Spleen (tissue), 13 donors: ENCODE results near the gene STEAP2. TPM values are rescaled to one million over a fixed set of nuclear protein-coding genes. Genes with fewer than 3 reads are reported as not detected.
A peak's percentile ranks its signal among the peaks of the same experiment; 100 is the strongest.

ENCODE experiments used
- DNase-seq: peaks from one replicate; pipeline ENCODE4 v3.0.0-alpha.2; 2020
- H3K27ac ChIP-seq, 8 donors: fragments of 200-600 bp; sonication (generic) in 7 of 8; 1 replicate in 4 of 8; 2 replicates in 4 of 8; pipeline versions ENCODE4 v1.5.0 to v1.8.0; 2016 to 2021; ENCODE audit warnings: inconsistent platforms in 4 of 8, mild to moderate bottlenecking in 4 of 8, moderate library complexity in 1 of 8
- H3K27me3 ChIP-seq, 7 donors: fragments of 200-600 bp; sonication (generic) in 6 of 7; replicated peaks in 1 of 7; 1 replicate in 4 of 7; 2 replicates in 3 of 7; pipeline versions ENCODE4 v1.5.0 to v1.8.0; 2016 to 2021; ENCODE audit warnings: inconsistent platforms in 3 of 7, mild to moderate bottlenecking in 1 of 7
- H3K36me3 ChIP-seq, 6 donors: fragments of 200-600 bp; sonication (generic) in 5 of 6; 1 replicate in 4 of 6; 2 replicates in 2 of 6; pipeline versions ENCODE4 v1.5.0 to v1.8.0; 2016 to 2021; ENCODE audit warnings: inconsistent platforms in 2 of 6
- H3K4me1 ChIP-seq, 6 donors: fragments of 200-600 bp; sonication (generic) in 5 of 6; 1 replicate in 3 of 6; 2 replicates in 3 of 6; pipeline versions ENCODE4 v1.5.0 to v1.8.0; 2016 to 2021; ENCODE audit warnings: inconsistent platforms in 3 of 6
- H3K4me3 ChIP-seq, 8 donors: fragments of 200-600 bp; sonication (generic) in 7 of 8; 1 replicate in 4 of 8; 2 replicates in 4 of 8; pipeline versions ENCODE4 v1.5.0 to v1.8.0; 2016 to 2021; ENCODE audit warnings: inconsistent platforms in 4 of 8, mild to moderate bottlenecking in 4 of 8, moderate library complexity in 2 of 8
- H3K9me3 ChIP-seq, 8 donors: fragments of 200-600 bp; sonication (generic) in 7 of 8; 1 replicate in 4 of 8; 2 replicates in 4 of 8; pipeline versions ENCODE4 v1.5.0 to v1.8.0; 2016 to 2021; ENCODE audit warnings: inconsistent platforms in 4 of 8
- CTCF ChIP-seq, 11 experiments: fragments of 200-600 bp in 7 of 11; fragments of 450-650 bp in 4 of 11; sonication (generic) in 4 of 11; IDR thresholded peaks in 8 of 11; conservative IDR thresholded peaks in 3 of 11; 1 replicate in 7 of 11; 2 replicates in 4 of 11; pipeline versions ENCODE4 v1.4.0 to v1.8.0; 2016 to 2021; ENCODE audit warnings: antibody characterized with exemption in 11 of 11, inconsistent platforms in 4 of 11, mild to moderate bottlenecking in 1 of 11
- POLR2A ChIP-seq, 3 donors: fragments of 450-650 bp; IDR thresholded peaks; one replicate each; pipeline ENCODE4 v1.5.1; 2017; ENCODE audit warnings: antibody characterized with exemption in 3 of 3, mild to moderate bottlenecking in 1 of 3
- POLR2AphosphoS5 ChIP-seq, 3 donors: sonication (generic); formaldehyde crosslinking; IDR thresholded peaks; one replicate each; pipeline ENCODE4 v1.5.1; 2017; ENCODE audit warnings: antibody characterized with exemption in 3 of 3
- WGBS, 5 donors: extraction: QIAGEN DNeasy Blood & Tissue Kit in 3 of 5; methylation state at CpG; one replicate each; pipeline versions ENCODE4 v1.1.5 to v1.1.7; 2013 to 2018; 5-methylcytosine and 5-hydroxymethylcytosine counted together
- intact Hi-C: fragments of 100-400 bp; cut with DNase I; formaldehyde crosslinking; loops from one replicate; pipeline ENCODE4 v1.15.0; 2023; ENCODE audit warnings: low total_unique reads
- long read RNA-seq, 2 donors: transcript quantifications; one replicate each; lab custom pipeline, GENCODE V29; 2026
- polyA plus RNA-seq, 3 donors: library from polyadenylated mRNA; stranded (reverse); fragments of 200-250 nt; gene quantifications; one replicate each; pipeline ENCODE4 v1.2.1, GENCODE V29; 2013
- total RNA-seq, 7 donors: library from RNA; depleted of rRNA in 3 of 7; stranded (reverse); fragments of >200 nt in 3 of 7; fragmentation: NEBNext Ultra II Directional in 4 of 7; extraction: Animal tissue kit (Norgen Biotek cat#: 25700) in 4 of 7; gene quantifications; one replicate each; pipeline versions ENCODE4 v1.1.0 to v1.2.1, GENCODE V29; 2016 to 2021
- donor health status: healthy with polysubstance abuse.
- donor health status: DM: no; HTN: no; CAD: no; lungs with moderate emphysema.
- donor health status: DM: no; HTN: no; CAD: no.
- donor health status: Bipolar disorder and iron deficiency.
- donor health status: healthy.
- donor health status: DM: no; HTN: no; CAD: no.
- donor health status: DM: yes; HTN: yes; CAD: no.

STEAP2 gene
- total RNA-seq (10 to 100 TPM in 2 of 7 donors, 1 to 10 TPM in 5; 4.8 to 15.8 (median 6.6) TPM), polyA plus RNA-seq (1 to 10 TPM in 2 of 3 donors, under 1 TPM in 1; 0.65 to 1.4 (median 1.1) TPM)
- long read RNA-seq, donor 1: 0 reads
- long read RNA-seq, donor 2: 0 reads

- Histone ChIP-seq H3K9me3 (no peaks in the 10 kb centered on the region), H3K27ac (peak within 1 kb of the TSS; percentile 37 to 88 (median 76)), H3K27me3 (peaks cover 0 to 43% (median 11%) of the 10 kb centered on the region in 7 donors), H3K4me3 (peak within 1 kb of the TSS; percentile 41 to 75 (median 49)), H3K36me3 (no peaks in the 10 kb centered on the region), H3K4me1 (peaks cover 4 to 20% (median 10%) of the 10 kb centered on the region in 6 donors)
- WGBS, 5 donors: 1 to 3% (median 2%) methylated on average over 58 to 73 of the region's 73 CpGs
- intact Hi-C loops: no loop called here
- TF ChIP-seq POLR2AphosphoS5 (IDR thresholded peaks at IDR 0.05) (peak; percentile 47 to 82 (median 81)), CTCF (IDR thresholded peaks at IDR 0.05 in 8 of 11, conservative IDR thresholded peaks at IDR 0.05 in 3 of 11) (peak in 10 of 11 experiments; percentile 33 to 75 (median 64)), POLR2A (IDR thresholded peaks at IDR 0.05) (peak in 1 of 3 donors; percentile 54)
- peak; percentile 90 for DNase-seq
These were observed at the start of gene STEAP2 for GRCh38 chr7:90211391-90212148. Gene STEAP2 (plus strand): TSS chr7:90211740. CDS start chr7:90225083, 13,343 bp downstream.

- H3K36me3 ChIP-seq: no peaks in the 10 kb centered on the region
- 90 to 96% (median 92%) methylated on average over 5 of the region's 5 CpGs for whole genome bisulfite sequencing, 5 donors
- no peaks in the 10 kb centered on the region for H3K9me3 ChIP-seq
- H3K4me1 ChIP-seq: no peaks in the 10 kb centered on the region
- DNase-seq: no peak
- TF ChIP-seq POLR2AphosphoS5 (IDR thresholded peaks at IDR 0.05) (no peak), CTCF (IDR thresholded peaks at IDR 0.05 in 8 of 11, conservative IDR thresholded peaks at IDR 0.05 in 3 of 11) (no peak), POLR2A (IDR thresholded peaks at IDR 0.05) (no peak)
- H3K4me3 ChIP-seq: no peak overlapping the region
- intact Hi-C loops: loop anchor here (5.0 kb wide), 1 partner anchor 264 kb away; no protein-coding TSS in a partner anchor
- H3K27ac ChIP-seq: no peak overlapping the region
- H3K27me3 ChIP-seq: no peaks in the 10 kb centered on the region
These were observed 48.0 kb upstream of the STEAP2 start for GRCh38 chr7:90163534-90163933.

GRCh38 chr7:90165724-90166123 lies 45.8 kb upstream of the STEAP2 start:
- H3K9me3 ChIP-seq: peaks cover 0 to 15% (median 6%) of the 10 kb centered on the region in 8 donors
- no peaks in the 10 kb centered on the region for H3K36me3 ChIP-seq
- H3K4me3 ChIP-seq: no peak overlapping the region
- H3K27me3 ChIP-seq: no peaks in the 10 kb centered on the region
- no peaks in the 10 kb centered on the region for H3K4me1 ChIP-seq
- DNase-seq: no peak
- H3K27ac ChIP-seq: no peak overlapping the region
- TF ChIP-seq POLR2A (IDR thresholded peaks at IDR 0.05) (no peak), POLR2AphosphoS5 (IDR thresholded peaks at IDR 0.05) (no peak), CTCF (IDR thresholded peaks at IDR 0.05 in 8 of 11, conservative IDR thresholded peaks at IDR 0.05 in 3 of 11) (no peak)
- intact Hi-C loops: no loop called here
- WGBS, 5 donors: 77 to 92% (median 80%) methylated on average over 2 of the region's 2 CpGs

- WGBS, 5 donors: 61 to 92% (median 88%) methylated on average over 3 of the region's 3 CpGs
- no peak for TF ChIP-seq POLR2A (IDR thresholded peaks at IDR 0.05)
- TF ChIP-seq CTCF (IDR thresholded peaks at IDR 0.05 in 8 of 11, conservative IDR thresholded peaks at IDR 0.05 in 3 of 11): no peak
- no peak for TF ChIP-seq POLR2AphosphoS5 (IDR thresholded peaks at IDR 0.05)
- Histone ChIP-seq H3K27me3 (no peaks in the 10 kb centered on the region), H3K27ac (no peak overlapping the region), H3K36me3 (no peaks in the 10 kb centered on the region), H3K4me1 (no peaks in the 10 kb centered on the region), H3K4me3 (no peak overlapping the region), H3K9me3 (peaks cover 0 to 15% (median 6%) of the 10 kb centered on the region in 8 donors)
- no peak for DNase-seq
- intact Hi-C loops: no loop called here
These were observed 45.4 kb upstream of the STEAP2 start for GRCh38 chr7:90166153-90166552.
